Upper lobe of right lung (tissue), 1 donor: ENCODE data around the gene CD83. TPM values are rescaled to one million over a fixed set of nuclear protein-coding genes. Genes with fewer than 3 reads are reported as not detected.

ENCODE experiments used
- ATAC-seq: fragments of 200-7000 bp; cut with Tn5 transposase; one replicate; pipeline ENCODE4 v1.9.1; 2020; ENCODE audit warnings: mild to moderate bottlenecking, moderate library complexity
- DNase-seq: peaks from one replicate; pipeline ENCODE4 v3.0.0-alpha.2; 2020
- H3K27ac ChIP-seq: fragments of 200-600 bp; one replicate; pipeline ENCODE4 v1.8.0; 2022
- H3K27me3 ChIP-seq: fragments of 200-600 bp; one replicate; pipeline ENCODE4 v1.8.0; 2022; ENCODE audit warnings: mild to moderate bottlenecking
- H3K36me3 ChIP-seq: fragments of 200-600 bp; one replicate; pipeline ENCODE4 v1.8.0; 2022
- H3K4me1 ChIP-seq: fragments of 200-600 bp; one replicate; pipeline ENCODE4 v1.8.0; 2022
- H3K4me3 ChIP-seq: fragments of 200-600 bp; one replicate; pipeline ENCODE4 v1.8.0; 2022; ENCODE audit warnings: mild to moderate bottlenecking
- H3K9me3 ChIP-seq: fragments of 200-600 bp; one replicate; pipeline ENCODE4 v1.8.0; 2022
- intact Hi-C: fragments of 100-400 bp; cut with DNase I; formaldehyde crosslinking; loops from one replicate; pipeline ENCODE4 v1.11.0; 2022
- total RNA-seq: library from RNA; stranded (reverse); fragmentation: NEBNext Ultra II Directional; extraction: Animal tissue kit (Norgen Biotek cat#: 25700); gene quantifications from one replicate; pipeline ENCODE4 v1.2.1, GENCODE V29; 2021
- TF ChIP-seq, protein P1 (sequence below): fragments of 200-600 bp; IDR thresholded peaks from one replicate; pipeline ENCODE4 v1.8.0; 2022; ENCODE audit warnings: antibody characterized with exemption
- donor health status: DM: no; HTN: yes; CAD: no; lungs with severe emphysema.

Gene CD83
- total RNA-seq, 1 donor from 2014 or later: 26.0 TPM

DNA sequence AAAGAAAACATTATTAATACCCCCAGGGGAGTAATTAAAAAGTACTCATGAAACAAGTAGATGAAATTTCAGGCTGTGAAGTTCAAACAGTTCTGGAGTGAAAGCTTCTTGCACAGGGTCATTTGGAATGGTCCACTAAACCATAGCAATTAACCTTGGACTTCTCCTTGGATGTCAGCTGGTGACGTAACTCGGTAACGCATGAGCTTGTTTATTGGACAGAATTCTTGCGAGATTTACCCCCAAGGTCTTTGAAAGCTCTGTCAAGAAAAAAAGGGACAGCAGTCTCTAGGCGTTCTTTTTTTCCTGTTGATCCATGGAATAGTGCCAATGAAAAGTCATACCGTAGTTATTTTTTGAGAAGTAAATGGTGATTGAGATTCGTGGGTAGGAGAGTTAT is 2.2 kb downstream of the CD83 start:
- no peaks in the 10 kb centered on the region for H3K36me3 ChIP-seq
- peaks cover 16% of the 10 kb centered on the region for H3K4me1 ChIP-seq
- intact Hi-C loops: no loop called here
- H3K27ac ChIP-seq: no peak overlapping the region
- DNase-seq (no peak), ATAC-seq (no peak)
- TF ChIP-seq, protein P1, sequence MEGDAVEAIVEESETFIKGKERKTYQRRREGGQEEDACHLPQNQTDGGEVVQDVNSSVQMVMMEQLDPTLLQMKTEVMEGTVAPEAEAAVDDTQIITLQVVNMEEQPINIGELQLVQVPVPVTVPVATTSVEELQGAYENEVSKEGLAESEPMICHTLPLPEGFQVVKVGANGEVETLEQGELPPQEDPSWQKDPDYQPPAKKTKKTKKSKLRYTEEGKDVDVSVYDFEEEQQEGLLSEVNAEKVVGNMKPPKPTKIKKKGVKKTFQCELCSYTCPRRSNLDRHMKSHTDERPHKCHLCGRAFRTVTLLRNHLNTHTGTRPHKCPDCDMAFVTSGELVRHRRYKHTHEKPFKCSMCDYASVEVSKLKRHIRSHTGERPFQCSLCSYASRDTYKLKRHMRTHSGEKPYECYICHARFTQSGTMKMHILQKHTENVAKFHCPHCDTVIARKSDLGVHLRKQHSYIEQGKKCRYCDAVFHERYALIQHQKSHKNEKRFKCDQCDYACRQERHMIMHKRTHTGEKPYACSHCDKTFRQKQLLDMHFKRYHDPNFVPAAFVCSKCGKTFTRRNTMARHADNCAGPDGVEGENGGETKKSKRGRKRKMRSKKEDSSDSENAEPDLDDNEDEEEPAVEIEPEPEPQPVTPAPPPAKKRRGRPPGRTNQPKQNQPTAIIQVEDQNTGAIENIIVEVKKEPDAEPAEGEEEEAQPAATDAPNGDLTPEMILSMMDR: no peak
- H3K27me3 ChIP-seq: no peaks in the 10 kb centered on the region
- H3K9me3 ChIP-seq: no peaks in the 10 kb centered on the region
- peak overlapping the region; percentile 74 for H3K4me3 ChIP-seq

DNA sequence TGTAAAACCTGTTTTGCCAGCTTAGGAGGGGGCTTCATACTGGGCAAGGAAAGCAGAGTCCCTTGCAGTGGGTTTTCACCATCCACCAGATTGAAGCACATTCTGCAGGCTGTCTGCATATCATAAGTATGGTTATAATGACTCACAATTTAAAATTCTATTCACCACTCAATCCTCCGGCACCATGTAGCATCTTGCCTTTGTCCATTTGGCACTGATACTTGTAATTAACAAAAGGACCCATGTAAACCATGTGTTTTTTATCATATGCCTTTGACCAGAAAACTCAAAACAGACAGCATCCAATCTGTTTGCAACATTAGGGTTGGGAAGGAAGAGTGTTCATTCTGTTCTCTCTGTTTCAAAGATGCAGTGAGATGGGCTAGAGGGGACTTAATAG is 3.0 kb downstream of the CD83 start:
- Histone ChIP-seq H3K27me3 (no peaks in the 10 kb centered on the region), H3K4me1 (peaks cover 16% of the 10 kb centered on the region), H3K4me3 (peak overlapping the region; percentile 74), H3K36me3 (no peaks in the 10 kb centered on the region), H3K27ac (no peak overlapping the region), H3K9me3 (no peaks in the 10 kb centered on the region)
- DNase-seq (no peak), ATAC-seq (no peak)
- TF ChIP-seq, protein P1: no peak
- intact Hi-C loops: no loop called here

DNA sequence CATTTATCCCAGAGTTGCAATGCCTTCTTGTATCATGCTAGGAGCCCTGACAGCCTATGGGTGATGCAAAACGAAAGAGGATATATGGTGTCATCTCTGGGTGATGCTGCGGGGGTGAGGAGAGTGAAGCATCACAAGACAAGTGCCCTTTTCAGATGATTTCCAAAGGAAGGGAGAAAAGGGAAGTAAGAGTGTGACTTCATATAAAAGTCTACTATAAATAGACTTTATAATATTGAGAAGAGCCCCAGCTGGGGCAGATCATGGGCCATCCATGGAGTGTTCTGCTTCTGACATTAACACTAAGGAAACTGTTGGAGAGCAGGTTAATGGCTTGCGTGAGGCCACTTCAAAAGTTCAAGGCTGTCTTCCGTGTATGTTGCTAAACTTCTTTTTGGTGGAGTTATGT is 4.4 kb downstream of the CD83 start:
- TF ChIP-seq, protein P1: no peak
- peak; percentile 56 for ATAC-seq
- H3K36me3 ChIP-seq: no peaks in the 10 kb centered on the region
- H3K27me3 ChIP-seq: no peaks in the 10 kb centered on the region
- H3K4me1 ChIP-seq: peaks cover 15% of the 10 kb centered on the region
- H3K4me3 ChIP-seq: no peak overlapping the region
- intact Hi-C loops: no loop called here
- no peak for DNase-seq
- H3K27ac ChIP-seq: peak overlapping the region; percentile 59
- no peaks in the 10 kb centered on the region for H3K9me3 ChIP-seq

DNA sequence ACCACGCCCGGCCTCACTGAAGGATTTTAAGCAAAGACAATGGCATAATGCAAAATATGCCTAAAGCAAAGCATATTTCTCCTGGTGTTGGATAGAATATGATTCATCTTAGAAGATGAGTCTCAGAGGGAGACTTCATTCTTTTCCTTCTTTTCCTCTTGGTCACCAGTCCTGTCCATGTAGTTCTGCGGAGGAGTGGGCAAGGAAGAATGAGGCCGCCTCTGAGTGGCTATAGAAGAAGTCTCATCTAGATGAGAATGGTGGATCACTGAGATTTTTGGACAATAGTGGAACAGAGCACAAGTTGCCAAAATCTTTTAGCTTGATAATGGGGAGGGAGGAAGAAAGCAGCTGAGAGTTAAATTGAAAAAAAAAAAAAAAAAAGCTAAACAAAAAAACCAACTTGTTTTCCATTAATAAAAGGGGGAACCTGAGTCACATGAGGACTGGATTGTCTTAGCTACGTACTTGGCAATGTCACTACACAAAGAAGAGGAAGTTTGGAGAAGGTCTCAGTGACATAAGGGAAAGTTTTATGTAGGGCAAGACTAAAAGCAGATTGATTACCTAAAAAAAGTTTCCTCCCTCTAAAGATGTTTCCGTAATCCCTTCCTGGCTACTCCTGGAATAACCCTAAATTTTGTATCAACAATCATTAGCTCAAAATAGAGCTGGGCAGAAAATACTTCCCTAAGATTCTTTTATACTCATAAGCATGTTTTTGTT is 6.0 kb downstream of the CD83 start:
- peaks cover 14% of the 10 kb centered on the region for H3K4me1 ChIP-seq
- TF ChIP-seq, protein P1: no peak
- DNase-seq: no peak
- no peaks in the 10 kb centered on the region for H3K36me3 ChIP-seq
- H3K4me3 ChIP-seq: no peak overlapping the region
- H3K27me3 ChIP-seq: no peaks in the 10 kb centered on the region
- H3K27ac ChIP-seq: peak overlapping the region; percentile 59
- no peaks in the 10 kb centered on the region for H3K9me3 ChIP-seq
- intact Hi-C loops: no loop called here
- peak; percentile 72 for ATAC-seq

DNA sequence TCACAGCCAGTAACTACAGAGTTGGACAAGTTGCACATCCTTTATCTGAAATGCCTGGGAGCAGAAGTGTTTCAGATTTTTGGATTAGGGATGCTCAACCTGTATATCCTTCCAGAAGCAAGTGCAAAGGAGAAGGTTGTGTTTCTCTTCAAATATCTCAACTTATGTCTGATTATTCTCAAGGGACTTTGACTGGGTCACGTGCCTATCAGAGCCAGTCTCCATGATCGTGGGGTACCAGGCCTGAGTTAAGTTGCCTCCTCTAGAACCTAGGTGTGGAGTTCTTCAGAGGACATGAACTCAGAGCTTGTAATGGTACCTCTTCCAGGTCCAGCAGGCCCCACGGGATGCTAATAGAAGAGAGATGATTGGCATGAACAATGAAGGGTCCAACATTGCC is 7.8 kb downstream of the CD83 start:
- Histone ChIP-seq H3K36me3 (no peaks in the 10 kb centered on the region), H3K9me3 (no peaks in the 10 kb centered on the region), H3K27me3 (no peaks in the 10 kb centered on the region), H3K4me3 (no peak overlapping the region), H3K27ac (no peak overlapping the region), H3K4me1 (peaks cover 17% of the 10 kb centered on the region)
- no peak for ATAC-seq
- intact Hi-C loops: no loop called here
- TF ChIP-seq, protein P1: no peak
- DNase-seq: no peak
